Right lobe of liver (tissue), 4 donors: ENCODE data around the gene RAB30.

Source experiments
- CTCF ChIP-seq, 4 donors: fragments of 200-600 bp in 3 of 4; fragments of 450-650 bp in 1 of 4; IDR thresholded peaks; one replicate each; pipeline versions ENCODE4 v1.5.1 to v1.8.0; 2016 to 2022; ENCODE audit warnings: antibody characterized with exemption in 4 of 4, mild to moderate bottlenecking in 2 of 4
- POLR2A ChIP-seq: fragments of 450-650 bp; IDR thresholded peaks from one replicate; pipeline ENCODE4 v1.6.1; 2017; ENCODE audit warnings: antibody characterized with exemption, mild to moderate bottlenecking
- donor health status: DM: no; HTN: no; CAD: no.
- donor health status: DM: no; HTN: no; CAD: no.
- donor health status: DM: no; HTN: yes; CAD: no.

DNA sequence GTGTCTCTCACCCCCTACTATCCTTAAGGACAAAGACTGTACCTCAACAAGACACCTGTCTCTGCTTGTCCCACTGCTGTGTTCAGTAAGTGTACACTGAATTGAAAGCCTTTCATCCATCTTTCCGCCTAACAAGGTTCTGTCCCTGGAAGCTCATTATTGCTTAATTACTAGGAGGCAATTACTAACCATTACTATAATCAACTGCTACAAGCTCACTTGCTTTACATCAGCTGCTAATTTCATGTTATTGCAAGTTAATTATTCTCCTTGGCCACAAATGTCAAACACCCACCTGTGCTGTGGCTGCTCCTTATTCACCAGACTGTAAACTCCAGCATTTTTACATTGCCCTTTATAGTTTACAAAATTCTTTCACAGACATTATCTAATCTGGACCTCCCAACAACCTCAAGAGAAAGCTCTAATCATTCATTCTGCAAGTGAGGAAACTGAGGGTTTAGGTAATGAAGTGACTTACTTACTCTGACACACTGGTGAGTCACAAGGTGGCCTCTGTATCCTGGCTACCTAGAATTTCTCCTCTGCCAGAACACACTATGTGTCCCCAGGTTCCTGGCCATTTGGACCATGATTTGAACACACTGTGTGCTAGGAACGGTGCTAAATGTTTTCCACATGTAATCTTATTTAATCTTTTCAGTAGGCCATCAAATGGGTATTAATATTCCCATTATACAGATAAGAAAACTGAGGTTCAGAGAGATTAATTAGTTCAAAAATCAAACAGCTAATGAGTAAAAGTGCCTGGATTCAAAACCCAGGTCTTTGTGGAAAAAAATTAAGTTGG, 66.7 kb downstream of the RAB30 start:
- no peak for TF ChIP-seq CTCF (IDR thresholded peaks at IDR 0.05)
- TF ChIP-seq POLR2A = no peak
